Natural killer cell (primary cell): ENCODE measurements around the gene ADGRF3. TPM values are rescaled to one million over a fixed set of nuclear protein-coding genes. Genes with fewer than 3 reads are reported as not detected.

ENCODE experiments used
- ATAC-seq, 3 donors: fragments of 150-1000 bp in 2 of 3; fragments of 200-7000 bp in 1 of 3; cut with Tn5 transposase; 1 replicate in 1 of 3; 2 replicates in 2 of 3; pipeline ENCODE4 v1.10.0; 2021; ENCODE audit warnings: mild to moderate bottlenecking in 2 of 3, moderate library complexity in 2 of 3
- DNase-seq, 2 donors: peaks; one replicate each; pipeline versions ENCODE4 v3.0.0 to v3.0.0-alpha.2; 2013 to 2021; ENCODE audit warnings: mixed read lengths in 1 of 2
- H3K27ac ChIP-seq: one replicate; pipeline ENCODE4 v1.5.1; 2013; ENCODE audit warnings: mild to moderate bottlenecking, low read length
- H3K27me3 ChIP-seq: one replicate; pipeline ENCODE4 v1.6.1; 2013; ENCODE audit warnings: low read length; ENCODE audit not compliant: control insufficient read depth, insufficient read depth
- H3K36me3 ChIP-seq: one replicate; pipeline ENCODE4 v1.6.1; 2013; ENCODE audit warnings: low read length; ENCODE audit not compliant: control insufficient read depth, insufficient read depth
- H3K4me1 ChIP-seq: one replicate; pipeline ENCODE4 v1.6.1; 2013; ENCODE audit warnings: low read length; ENCODE audit not compliant: control insufficient read depth, insufficient read depth
- H3K4me3 ChIP-seq: one replicate; pipeline ENCODE4 v1.5.1; 2013; ENCODE audit warnings: low read length
- H3K9me3 ChIP-seq: one replicate; pipeline ENCODE4 v1.6.1; 2013; ENCODE audit warnings: low read length; ENCODE audit not compliant: control insufficient read depth, insufficient read depth
- H3K27ac Mint-ChIP-seq, 2 donors: one replicate each; pipeline ENCODE4 v1.8.0; 2022; ENCODE audit warnings: mild to moderate bottlenecking in 2 of 2, mixed read lengths in 2 of 2, moderate library complexity in 1 of 2
- H3K27me3 Mint-ChIP-seq, 2 donors: one replicate each; pipeline ENCODE4 v1.8.0; 2022; ENCODE audit warnings: low read depth in 2 of 2, mixed read lengths in 2 of 2
- H3K36me3 Mint-ChIP-seq: one replicate; pipeline ENCODE4 v1.8.0; 2022; ENCODE audit warnings: mixed read lengths
- H3K4me1 Mint-ChIP-seq, 2 donors: one replicate each; pipeline ENCODE4 v1.8.0; 2022; ENCODE audit warnings: mixed read lengths in 2 of 2
- H3K4me3 Mint-ChIP-seq: one replicate; pipeline ENCODE4 v1.8.0; 2022; ENCODE audit warnings: mild to moderate bottlenecking, moderate library complexity, mixed read lengths
- H3K9me3 Mint-ChIP-seq, 2 donors: one replicate each; pipeline ENCODE4 v1.8.0; 2022; ENCODE audit warnings: mixed read lengths in 2 of 2
- WGBS: methylation state at CpG from one replicate; pipeline ENCODE4 v1.1.7; 2013; ENCODE audit warnings: missing lambda C conversion rate; ENCODE audit not compliant: insufficient coverage; 5-methylcytosine and 5-hydroxymethylcytosine counted together
- intact Hi-C: fragments of 100-400 bp; cut with micrococcal nuclease; formaldehyde crosslinking; loops from one replicate; pipeline ENCODE4 v1.14.2; 2022
- total RNA-seq, 4 donors: library from RNA; stranded (reverse); fragments of 120-200 nt in 1 of 4; gene quantifications; one replicate each; pipeline versions ENCODE4 v1.2.3 to v1.2.4, GENCODE V29; 2013 to 2022
- TF ChIP-seq, protein P1 (sequence below): fragments of 200-600 bp; IDR thresholded peaks from one replicate; pipeline ENCODE4 v1.8.0; 2022; ENCODE audit warnings: antibody characterized with exemption

Gene ADGRF3
- total RNA-seq, 3 donors from 2014 or later (not counting 1 experiment from before 2014, with no cell fraction given), result 0.97 to 2.1 (median 2.1) TPM

DNA sequence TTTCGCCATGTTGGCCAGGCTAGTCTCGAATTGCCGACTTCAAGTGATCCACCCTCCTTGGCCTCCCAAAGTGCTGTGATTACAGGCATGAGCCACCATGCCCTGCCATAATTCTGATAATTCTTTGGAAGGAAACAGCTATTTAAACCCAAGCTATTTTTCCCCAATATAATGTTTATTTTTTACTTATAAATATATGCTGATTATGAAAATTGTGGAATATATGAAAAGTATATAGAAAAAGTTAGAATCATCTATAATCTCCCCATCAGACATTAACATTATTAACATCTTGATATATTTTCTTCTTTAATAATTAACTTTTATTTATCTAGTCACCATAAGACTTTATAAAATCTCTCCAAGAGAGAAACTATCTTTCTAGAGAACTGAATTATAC lies 60.7 kb downstream of the ADGRF3 start:
- WGBS, result 98% methylated on average over 3 of the region's 3 CpGs
- Mint-ChIP-seq H3K27ac (no peak overlapping the region), H3K4me1 (no peaks in the 10 kb centered on the region), H3K36me3 (peaks cover 16% of the 10 kb centered on the region), H3K4me3 (no peak overlapping the region), H3K9me3 (no peaks in the 10 kb centered on the region), H3K27me3 (no peaks in the 10 kb centered on the region)
- Histone ChIP-seq H3K36me3 (peaks cover 52% of the 10 kb centered on the region), H3K4me1 (no peaks in the 10 kb centered on the region), H3K4me3 (no peak overlapping the region), H3K27me3 (no peaks in the 10 kb centered on the region), H3K9me3 (no peaks in the 10 kb centered on the region), H3K27ac (no peak overlapping the region)
- intact Hi-C loops, result no loop called here
- TF ChIP-seq, protein P1, sequence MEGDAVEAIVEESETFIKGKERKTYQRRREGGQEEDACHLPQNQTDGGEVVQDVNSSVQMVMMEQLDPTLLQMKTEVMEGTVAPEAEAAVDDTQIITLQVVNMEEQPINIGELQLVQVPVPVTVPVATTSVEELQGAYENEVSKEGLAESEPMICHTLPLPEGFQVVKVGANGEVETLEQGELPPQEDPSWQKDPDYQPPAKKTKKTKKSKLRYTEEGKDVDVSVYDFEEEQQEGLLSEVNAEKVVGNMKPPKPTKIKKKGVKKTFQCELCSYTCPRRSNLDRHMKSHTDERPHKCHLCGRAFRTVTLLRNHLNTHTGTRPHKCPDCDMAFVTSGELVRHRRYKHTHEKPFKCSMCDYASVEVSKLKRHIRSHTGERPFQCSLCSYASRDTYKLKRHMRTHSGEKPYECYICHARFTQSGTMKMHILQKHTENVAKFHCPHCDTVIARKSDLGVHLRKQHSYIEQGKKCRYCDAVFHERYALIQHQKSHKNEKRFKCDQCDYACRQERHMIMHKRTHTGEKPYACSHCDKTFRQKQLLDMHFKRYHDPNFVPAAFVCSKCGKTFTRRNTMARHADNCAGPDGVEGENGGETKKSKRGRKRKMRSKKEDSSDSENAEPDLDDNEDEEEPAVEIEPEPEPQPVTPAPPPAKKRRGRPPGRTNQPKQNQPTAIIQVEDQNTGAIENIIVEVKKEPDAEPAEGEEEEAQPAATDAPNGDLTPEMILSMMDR, result no peak
- ATAC-seq (no peak), DNase-seq (no peak)

DNA sequence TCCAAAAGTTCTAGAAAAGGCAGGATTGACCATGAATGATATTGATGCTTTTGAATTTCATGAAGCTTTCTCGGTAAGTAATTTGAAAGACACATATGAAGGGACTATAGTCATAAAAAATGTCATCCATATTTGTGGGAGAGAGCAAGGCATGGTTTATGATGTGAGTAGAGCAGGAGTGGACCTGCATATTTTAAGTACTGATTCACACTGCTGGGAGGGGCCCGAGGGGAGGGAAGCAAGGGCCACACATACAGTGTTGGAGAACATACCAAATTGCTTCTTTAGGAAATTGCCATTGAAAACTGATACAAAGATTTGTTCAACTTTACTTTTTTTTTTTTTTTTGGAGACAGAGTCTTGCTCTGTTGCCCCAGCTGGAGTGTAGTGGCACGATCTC lies 62.5 kb downstream of the ADGRF3 start:
- ATAC-seq, result no peak
- peaks cover 19% of the 10 kb centered on the region for H3K36me3 Mint-ChIP-seq
- Histone ChIP-seq H3K4me1 (no peaks in the 10 kb centered on the region), H3K4me3 (no peak overlapping the region), H3K27ac (no peak overlapping the region), H3K9me3 (no peaks in the 10 kb centered on the region), H3K36me3 (peaks cover 64% of the 10 kb centered on the region), H3K27me3 (no peaks in the 10 kb centered on the region)
- no peaks in the 10 kb centered on the region for H3K4me1 Mint-ChIP-seq
- no peaks in the 10 kb centered on the region for H3K9me3 Mint-ChIP-seq
- intact Hi-C loops, result no loop called here
- no peak overlapping the region for H3K4me3 Mint-ChIP-seq
- 98% methylated on average over 3 of the region's 3 CpGs for WGBS
- TF ChIP-seq, protein P1, result no peak
- no peak overlapping the region for H3K27ac Mint-ChIP-seq
- no peaks in the 10 kb centered on the region for H3K27me3 Mint-ChIP-seq
- DNase-seq, result no peak

DNA sequence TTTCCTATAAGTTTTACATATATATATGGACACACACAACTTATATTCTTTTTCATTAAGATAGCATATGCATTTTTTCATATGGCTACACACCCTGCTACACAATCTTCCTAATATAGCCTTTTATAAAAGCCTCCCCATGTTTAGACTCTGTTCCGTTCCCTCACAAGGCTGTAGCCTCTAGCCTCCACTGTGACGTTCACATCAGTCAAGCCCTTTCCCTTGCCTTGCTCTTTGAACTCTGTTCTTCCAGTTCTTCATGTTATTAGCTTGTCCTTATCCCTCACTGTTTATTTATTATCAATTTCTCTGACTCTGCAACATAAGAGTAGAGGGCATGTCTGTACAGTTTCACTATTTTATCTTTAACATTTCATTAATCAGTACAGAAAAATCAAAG lies 63.0 kb downstream of the ADGRF3 start:
- Mint-ChIP-seq H3K27me3 (no peaks in the 10 kb centered on the region), H3K9me3 (no peaks in the 10 kb centered on the region), H3K4me1 (no peaks in the 10 kb centered on the region), H3K4me3 (no peak overlapping the region), H3K36me3 (peaks cover 19% of the 10 kb centered on the region), H3K27ac (no peak overlapping the region)
- ATAC-seq, result no peak
- 97% methylated on average over 2 of the region's 2 CpGs for WGBS
- Histone ChIP-seq H3K4me3 (no peak overlapping the region), H3K9me3 (no peaks in the 10 kb centered on the region), H3K4me1 (no peaks in the 10 kb centered on the region), H3K36me3 (peaks cover 69% of the 10 kb centered on the region), H3K27me3 (no peaks in the 10 kb centered on the region), H3K27ac (no peak overlapping the region)
- intact Hi-C loops, result no loop called here
- no peak for DNase-seq
- TF ChIP-seq, protein P1, result no peak

DNA sequence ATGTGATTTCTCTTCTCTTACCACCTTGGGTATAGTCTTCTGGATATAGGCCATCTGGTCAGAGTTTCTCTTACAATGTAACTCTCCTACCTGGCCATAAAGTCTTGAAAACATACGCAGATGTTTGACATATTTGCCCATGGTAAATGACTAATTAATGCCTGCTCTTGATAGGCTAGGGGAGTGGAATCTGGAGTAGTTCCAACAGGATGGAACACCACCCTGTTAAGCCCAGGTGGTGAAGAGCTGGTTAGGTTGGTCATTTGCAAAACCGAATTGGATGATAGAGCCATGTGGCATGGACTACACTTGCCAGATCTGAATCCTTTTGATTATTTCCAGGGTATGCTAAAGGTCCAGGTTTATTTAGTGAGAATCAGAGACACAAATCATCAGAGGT lies 65.4 kb downstream of the ADGRF3 start:
- no peak for ATAC-seq
- no peaks in the 10 kb centered on the region for H3K4me1 Mint-ChIP-seq
- Histone ChIP-seq H3K9me3 (no peaks in the 10 kb centered on the region), H3K36me3 (peaks cover 77% of the 10 kb centered on the region), H3K27me3 (no peaks in the 10 kb centered on the region), H3K27ac (no peak overlapping the region), H3K4me1 (no peaks in the 10 kb centered on the region), H3K4me3 (no peak overlapping the region)
- intact Hi-C loops, result no loop called here
- 92% methylated on average over 2 of the region's 2 CpGs for WGBS
- H3K4me3 Mint-ChIP-seq, result no peak overlapping the region
- H3K9me3 Mint-ChIP-seq, result no peaks in the 10 kb centered on the region
- TF ChIP-seq, protein P1, result no peak
- H3K27me3 Mint-ChIP-seq, result no peaks in the 10 kb centered on the region
- H3K36me3 Mint-ChIP-seq, result peaks cover 19% of the 10 kb centered on the region
- DNase-seq, result no peak
- H3K27ac Mint-ChIP-seq, result no peak overlapping the region
